GM21717 (cell line): ENCODE results near the gene SLC7A7.
"Not testable (repeated sequence)": the region's sequence is repeated elsewhere in the genome, so short reads cannot be mapped to it uniquely, and the experiment has no call there.

Source experiments
- ATAC-seq: cut with Tn5 transposase; IDR thresholded peaks from one replicate; pipeline ENCODE4 v1.9.1; 2021; ENCODE audit warnings: mild to moderate bottlenecking, moderate library complexity; ENCODE audit not compliant: unreplicated experiment

The SLC7A7 gene

DNA sequence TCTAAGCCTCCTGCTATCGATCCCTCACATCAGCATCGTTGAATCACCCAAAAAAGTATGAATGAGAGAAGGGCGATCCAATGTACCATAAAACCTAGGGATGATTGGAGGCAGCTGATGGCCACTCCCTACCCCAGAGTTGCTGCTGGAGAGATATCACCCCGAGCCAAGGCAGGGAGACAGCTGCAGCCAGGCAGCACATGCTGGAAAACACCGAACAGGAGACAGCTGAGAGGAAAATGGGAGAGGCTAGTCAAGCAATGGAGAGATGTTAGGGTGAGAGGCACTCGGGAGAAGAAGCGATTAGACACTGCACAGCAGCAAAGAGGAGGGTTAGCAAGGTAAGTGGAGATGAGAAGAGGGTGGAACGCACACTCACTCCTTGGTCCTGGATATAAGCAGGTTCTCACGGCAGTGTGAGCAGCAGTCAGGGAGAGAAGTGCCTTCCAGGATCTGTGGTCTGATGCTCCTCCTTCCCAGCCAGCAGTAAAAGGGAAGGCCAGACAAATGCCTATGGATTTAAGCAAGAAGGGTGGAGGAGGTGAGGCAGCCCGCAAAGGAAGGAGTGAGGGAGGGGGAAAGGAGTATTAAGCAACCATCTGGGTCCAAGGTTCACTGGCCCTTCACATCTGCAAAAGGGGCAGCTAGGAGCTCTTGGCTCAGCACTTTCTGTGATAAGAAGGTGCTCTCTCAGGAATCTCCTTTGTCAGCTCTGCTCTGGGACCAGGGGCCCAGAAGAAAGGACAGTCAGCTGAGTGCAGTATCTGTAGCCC lies at the start of gene SLC7A7:
Gene SLC7A7 (minus strand): TSS at position 495 of the 773 bp plus-strand sequence. CDS start 2,037 bp downstream, outside the sequence.
- ATAC-seq: no peak

GRCh38 chr14:22864979-22865378 lies 49.7 kb upstream of the SLC7A7 start:
- ATAC-seq: no peak

- no peak for ATAC-seq
These were observed 46.4 kb upstream of the SLC7A7 start for GRCh38 chr14:22861651-22862050.

DNA sequence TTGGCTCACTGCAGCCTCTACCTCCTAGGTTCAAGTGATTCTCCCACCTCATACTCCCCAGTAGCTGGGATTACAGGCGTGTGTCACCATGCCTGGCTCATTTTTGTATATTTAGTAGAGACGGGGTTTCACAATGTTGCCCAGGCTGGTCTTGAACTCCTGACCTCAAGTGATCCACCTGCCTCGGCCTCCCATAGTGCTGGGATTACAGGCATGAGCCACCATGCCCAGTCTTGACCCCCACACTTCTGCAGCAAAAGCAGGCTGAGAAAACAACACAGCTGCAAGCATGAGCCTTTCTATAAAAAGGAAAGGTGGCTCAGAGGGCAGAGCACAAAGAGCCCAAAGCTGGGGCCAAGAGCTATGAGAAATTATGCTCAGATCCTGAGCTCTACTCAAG lies 45.1 kb upstream of the SLC7A7 start:
- not testable (repeated sequence) for ATAC-seq

- ATAC-seq: no peak
These were observed 41.2 kb upstream of the SLC7A7 start for GRCh38 chr14:22856428-22856827.

- no peak for ATAC-seq
These were observed 39.9 kb upstream of the SLC7A7 start for GRCh38 chr14:22854963-22855724.

DNA sequence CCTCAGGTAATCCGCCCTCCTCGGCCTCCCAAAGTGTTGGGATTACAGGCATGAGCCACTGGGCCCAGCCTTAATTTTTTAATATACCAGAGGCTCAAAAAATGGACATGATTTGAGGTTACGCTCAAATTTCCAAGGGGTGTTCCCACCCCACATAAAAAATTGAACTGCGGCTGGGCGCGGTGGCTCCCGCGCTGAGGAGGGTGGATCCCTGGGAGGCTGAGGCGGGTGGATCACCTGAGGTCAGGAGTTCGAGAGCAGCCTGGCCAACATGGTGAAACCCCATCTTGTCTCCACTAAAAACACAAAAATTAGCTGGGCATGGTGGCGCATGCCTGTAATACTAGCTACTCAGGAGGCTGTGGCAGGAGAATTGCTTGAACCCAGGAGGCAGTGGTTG lies 39.1 kb upstream of the SLC7A7 start:
- ATAC-seq: not testable (repeated sequence)

DNA sequence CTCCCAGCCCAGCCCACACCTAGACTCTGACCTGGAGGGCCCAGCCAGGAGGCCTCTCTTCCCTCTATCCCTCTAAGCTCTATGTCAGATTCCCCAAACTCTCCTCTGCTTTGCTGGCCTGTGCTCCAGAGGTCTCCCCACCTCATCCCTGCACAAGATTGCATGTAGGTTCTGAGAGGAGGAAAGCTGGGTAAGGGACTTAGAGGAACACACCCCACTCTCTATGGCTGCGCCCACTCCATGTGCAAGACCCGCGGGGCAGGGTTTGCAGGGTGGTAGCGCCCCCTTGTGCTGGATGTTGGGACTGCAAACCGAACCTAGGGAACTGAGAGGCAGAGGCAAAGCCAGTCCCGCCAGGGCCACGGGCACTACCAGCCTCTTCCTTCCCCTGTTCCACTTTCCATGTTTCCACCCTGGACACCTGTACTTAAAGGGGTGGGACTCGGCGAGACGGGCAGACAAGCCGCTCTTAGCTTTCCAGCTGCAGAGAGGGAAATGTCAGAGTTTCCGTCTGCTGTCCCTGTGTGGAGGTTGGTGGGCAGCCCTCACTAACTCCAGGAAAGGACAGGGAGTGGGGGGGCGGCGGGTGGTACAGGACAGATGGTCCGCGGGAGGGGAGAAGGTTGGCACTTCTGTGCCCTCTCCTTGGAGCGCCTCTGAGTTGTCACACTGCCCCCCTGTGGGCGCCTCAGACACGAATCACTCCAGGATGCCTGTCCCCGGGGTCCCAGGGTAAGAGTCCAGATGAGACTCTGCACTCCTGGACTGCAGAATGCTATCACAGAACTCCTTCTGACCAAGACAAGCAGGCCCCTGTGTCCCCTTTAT lies 37.9 kb upstream of the SLC7A7 start:
- ATAC-seq: peak; percentile 61

DNA sequence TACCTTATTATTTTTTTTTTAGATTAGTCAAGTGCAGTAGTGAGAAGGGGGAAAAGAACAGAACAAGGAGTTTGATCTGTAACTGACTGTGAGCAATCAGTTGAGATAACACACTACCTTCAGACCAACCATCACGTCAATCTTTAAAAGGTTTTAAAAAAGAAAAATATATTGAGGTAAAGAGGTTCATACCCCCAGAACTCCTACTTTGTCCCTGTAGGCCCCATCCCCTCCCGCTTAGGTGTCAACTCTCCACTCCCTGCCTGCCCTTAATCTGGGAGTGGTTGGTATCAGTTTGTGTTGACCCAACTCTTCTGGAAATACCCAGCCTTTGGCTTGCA lies 37.3 kb upstream of the SLC7A7 start:
- no peak for ATAC-seq

- ATAC-seq: not testable (repeated sequence)
These were observed 36.9 kb upstream of the SLC7A7 start for GRCh38 chr14:22852178-22852577.

DNA sequence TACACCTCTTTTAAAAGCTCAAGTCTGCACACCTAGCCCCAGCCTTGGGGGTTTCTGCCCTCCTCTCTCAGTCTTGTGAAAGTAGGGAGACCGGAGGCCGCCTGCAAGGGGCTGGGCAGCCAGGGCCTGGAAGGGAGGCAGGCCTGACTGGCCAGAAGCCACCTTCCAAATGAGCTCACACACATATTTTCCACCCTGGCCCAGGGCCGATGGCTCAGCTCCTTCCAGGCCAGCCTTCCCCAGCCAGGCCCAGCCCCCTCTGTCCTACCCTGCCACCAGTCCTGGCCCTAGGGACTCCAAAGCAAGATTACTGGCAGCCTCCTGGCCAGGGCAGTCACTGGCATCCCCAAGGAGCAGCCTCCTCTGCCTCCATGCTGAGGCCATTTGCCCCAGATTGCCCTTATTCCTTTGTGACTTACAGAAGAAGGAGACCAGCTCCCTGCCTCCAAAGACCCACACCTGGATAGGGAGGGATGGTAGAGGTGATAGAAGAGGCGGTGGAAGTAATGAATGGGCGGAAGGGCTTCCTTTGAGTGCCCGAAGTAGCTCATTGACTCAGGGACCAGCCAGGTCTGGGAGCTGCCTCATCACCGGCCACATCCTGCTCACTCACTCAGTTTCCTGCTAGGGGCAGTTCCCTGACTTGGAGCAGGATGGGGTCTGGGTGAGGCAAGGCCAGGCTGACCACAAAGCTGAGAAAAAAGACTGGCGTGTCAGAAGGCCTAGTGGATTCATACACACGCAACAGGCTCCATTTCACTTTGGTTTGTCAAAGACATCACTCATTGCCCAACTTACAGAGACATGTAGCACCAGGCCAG lies 35.9 kb upstream of the SLC7A7 start:
- no peak for ATAC-seq

DNA sequence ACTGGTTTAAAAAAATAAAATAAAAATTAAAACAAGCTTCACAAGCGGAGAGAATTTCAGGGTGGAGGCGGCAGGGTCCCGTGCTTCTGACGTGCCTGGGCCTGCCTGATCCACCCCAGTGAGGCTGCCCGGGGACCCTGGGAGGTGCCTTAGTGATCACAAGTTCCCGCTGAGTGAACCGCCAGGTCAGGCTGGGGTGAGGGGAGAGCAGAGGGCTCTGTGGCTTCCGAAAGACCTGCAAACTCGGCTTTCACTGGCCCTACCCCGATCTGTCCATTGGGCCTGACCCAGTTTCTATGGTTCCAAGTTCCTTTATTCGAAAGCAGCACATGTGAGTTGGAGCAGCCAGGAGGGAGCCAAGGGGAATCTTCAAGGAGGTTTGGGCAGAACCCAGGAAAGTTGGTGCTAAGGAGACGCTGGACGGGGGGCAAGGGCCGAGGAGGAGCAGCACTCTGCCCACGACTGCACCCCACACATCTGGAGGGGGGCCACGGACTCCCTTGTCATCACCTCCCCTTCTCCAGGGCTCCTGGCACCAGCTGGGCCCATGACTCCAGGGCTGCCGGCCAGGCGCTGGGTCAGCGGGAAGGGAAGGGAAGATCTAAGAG lies 34.1 kb upstream of the SLC7A7 start:
- ATAC-seq: no peak

DNA sequence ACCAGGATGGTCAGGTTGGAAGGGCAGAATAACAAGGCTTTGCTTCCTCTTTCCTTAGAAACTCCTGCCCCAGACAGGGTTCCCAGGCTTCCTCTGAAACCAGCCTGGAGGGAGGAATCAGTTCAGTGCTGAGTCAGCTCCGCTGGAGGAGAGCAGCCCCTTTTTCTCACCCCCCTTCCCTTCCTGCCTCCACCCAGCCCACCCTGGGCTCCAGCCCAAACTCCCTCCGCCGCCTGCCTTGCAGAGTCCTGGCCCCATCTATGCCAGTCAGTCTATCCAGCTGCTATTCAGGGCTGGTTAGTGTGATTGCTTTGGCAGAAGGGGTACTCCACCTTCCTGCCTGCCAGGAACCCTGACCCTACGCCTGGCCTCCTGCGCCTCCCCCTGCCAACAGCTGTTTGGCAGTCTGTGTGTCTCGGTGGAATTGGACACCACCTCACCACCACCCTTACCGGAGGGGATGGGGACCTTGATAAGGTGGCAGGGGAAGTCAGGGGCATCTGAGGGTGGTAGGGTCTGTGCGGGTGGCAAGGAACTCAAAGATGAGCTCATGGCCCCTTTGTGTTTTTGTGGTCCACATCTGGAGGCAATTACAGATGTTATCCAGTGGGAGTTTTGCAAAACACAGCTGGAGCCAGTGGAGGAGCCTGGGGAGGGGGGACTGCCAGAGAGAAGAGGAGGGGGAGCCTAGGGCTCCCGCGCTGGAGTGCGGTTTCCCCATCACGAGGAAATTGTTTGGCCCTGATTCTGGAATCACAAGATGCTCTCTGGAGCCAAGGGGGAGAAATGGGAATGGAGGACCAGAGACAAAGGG lies 33.3 kb upstream of the SLC7A7 start:
- ATAC-seq: no peak

DNA sequence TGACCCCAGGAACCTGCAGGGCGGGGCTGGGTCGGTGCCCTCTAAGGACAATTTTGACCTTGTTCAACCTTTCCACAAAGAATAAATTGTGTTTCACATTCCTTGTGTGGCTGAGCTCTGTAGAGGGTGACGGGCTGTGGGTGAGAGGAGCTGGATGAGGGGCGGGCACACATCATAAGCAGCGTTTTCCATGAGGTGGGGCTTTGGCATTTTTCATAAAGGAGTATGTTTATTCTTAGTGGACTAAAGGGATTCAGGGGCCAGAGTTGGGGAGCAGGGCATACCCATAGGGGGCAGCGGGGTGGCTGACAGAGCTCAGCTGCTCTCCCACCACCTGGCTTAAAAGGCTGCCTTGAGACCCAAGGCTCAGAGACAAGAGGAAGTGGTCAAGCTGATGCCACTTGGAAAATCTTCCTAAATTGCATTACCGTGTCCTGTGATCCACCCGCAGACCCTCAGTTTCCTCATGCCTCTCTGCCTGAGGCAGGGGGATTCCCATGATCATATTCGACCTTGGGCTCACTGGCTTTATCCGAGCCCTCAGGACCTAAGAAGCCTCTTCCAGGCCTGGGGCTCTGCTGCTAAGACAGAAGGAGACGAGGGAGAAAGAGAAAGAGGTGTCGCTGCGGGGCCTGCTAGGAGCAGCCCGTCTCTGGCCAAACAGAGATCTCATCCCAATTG lies 32.6 kb upstream of the SLC7A7 start:
- no peak for ATAC-seq

DNA sequence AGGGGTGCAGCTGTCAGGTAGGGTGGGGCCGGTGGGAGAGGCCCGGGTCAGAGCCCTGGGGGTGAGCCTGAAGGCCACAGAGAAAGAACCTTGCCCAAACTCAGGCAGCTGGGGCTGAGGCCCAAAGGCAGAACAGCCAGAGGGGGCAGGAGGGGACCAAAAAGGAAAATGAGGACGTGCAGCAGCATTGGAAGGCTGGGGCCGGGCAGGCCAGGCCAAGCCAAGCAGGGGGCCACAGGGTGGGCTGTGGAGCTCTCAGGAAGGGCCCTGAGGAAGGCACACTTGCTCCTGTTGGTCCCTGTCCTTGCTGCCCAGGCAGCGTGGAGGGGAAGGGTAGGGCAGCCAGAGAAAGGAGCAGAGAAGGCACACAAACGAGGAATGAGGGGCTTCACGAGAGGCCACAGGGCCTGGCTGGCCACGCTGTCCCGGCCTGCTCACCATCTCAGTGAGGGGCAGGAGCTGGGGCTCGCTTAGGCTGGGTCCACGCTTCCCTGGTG lies 31.6 kb upstream of the SLC7A7 start:
- no peak for ATAC-seq

GRCh38 chr14:22845821-22846625 lies 30.8 kb upstream of the SLC7A7 start:
- no peak for ATAC-seq

DNA sequence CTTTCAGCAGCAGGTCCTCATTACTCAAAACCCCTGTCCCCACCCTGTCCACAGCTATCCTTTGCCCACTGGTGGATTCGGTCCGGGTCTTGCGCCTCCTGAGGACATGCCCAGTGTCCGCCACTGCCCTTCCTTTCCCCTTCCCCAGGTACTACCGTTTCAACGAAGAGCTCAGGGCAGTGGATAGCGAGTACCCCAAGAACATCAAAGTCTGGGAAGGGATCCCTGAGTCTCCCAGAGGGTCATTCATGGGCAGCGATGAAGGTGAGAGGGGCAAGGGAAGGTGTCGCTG lies 29.8 kb upstream of the SLC7A7 start:
- ATAC-seq: no peak
